HL-60/S4 treated with phorbol 12-myristate 13-acetate at 8.2 ng/mL for 4 days and 3 days (cell line): ENCODE data around the gene TMEM117.
"Not testable (repeated sequence)": the region's sequence is repeated elsewhere in the genome, so short reads cannot be mapped to it uniquely, and the experiment has no call there.

Experiments
- in situ Hi-C: fragments of 300-500 bp; cut with MboI; formaldehyde crosslinking; loops from 2 replicates; pipeline ENCODE4 v1.15.0; 2022; ENCODE audit warnings: low sequenced_read_pairs

The TMEM117 gene

GRCh38 chr12:44369998-44370397, 534.1 kb downstream of the TMEM117 start:
- in situ Hi-C loops = no loop called here

GRCh38 chr12:44370982-44371381, 535.1 kb downstream of the TMEM117 start:
- in situ Hi-C loops = no loop called here

GRCh38 chr12:44372259-44372658, 536.4 kb downstream of the TMEM117 start:
- in situ Hi-C loops = no loop called here

- in situ Hi-C loops = no loop called here
These were observed 539.8 kb downstream of the TMEM117 start for GRCh38 chr12:44375694-44376093.

- in situ Hi-C loops = no loop called here
These were observed 541.7 kb downstream of the TMEM117 start for GRCh38 chr12:44377443-44378187.

- in situ Hi-C loops = not testable (repeated sequence)
These were observed 543.2 kb downstream of the TMEM117 start for GRCh38 chr12:44379113-44379512.

GRCh38 chr12:44379831-44380230, 544.0 kb downstream of the TMEM117 start:
- in situ Hi-C loops = no loop called here

GRCh38 chr12:44380861-44381260, 545.0 kb downstream of the TMEM117 start:
- in situ Hi-C loops = no loop called here

- in situ Hi-C loops = no loop called here
These were observed 545.5 kb downstream of the TMEM117 start for GRCh38 chr12:44381341-44381740.

GRCh38 chr12:44384136-44384535, 548.3 kb downstream of the TMEM117 start:
- in situ Hi-C loops = no loop called here

- in situ Hi-C loops = no loop called here
These were observed 550.1 kb downstream of the TMEM117 start for GRCh38 chr12:44385964-44386363.

- in situ Hi-C loops = no loop called here
These were observed 551.7 kb downstream of the TMEM117 start for GRCh38 chr12:44387581-44387980.

- in situ Hi-C loops = no loop called here
These were observed 553.2 kb downstream of the TMEM117 start for GRCh38 chr12:44389038-44389437.

GRCh38 chr12:44389896-44390295, 554.0 kb downstream of the TMEM117 start:
- in situ Hi-C loops = no loop called here

- in situ Hi-C loops = no loop called here
These were observed 561.8 kb downstream of the TMEM117 start for GRCh38 chr12:44397631-44398030.

GRCh38 chr12:44403185-44403584, 567.3 kb downstream of the TMEM117 start:
- in situ Hi-C loops = no loop called here

- in situ Hi-C loops = no loop called here
These were observed 569.4 kb downstream of the TMEM117 start for GRCh38 chr12:44405297-44405696.

GRCh38 chr12:44422559-44422958, 586.7 kb downstream of the TMEM117 start:
- in situ Hi-C loops = no loop called here

GRCh38 chr12:44428825-44429224, 592.9 kb downstream of the TMEM117 start:
- in situ Hi-C loops = no loop called here

- in situ Hi-C loops = no loop called here
These were observed 595.9 kb downstream of the TMEM117 start for GRCh38 chr12:44431647-44432343.

- in situ Hi-C loops = no loop called here
These were observed 597.8 kb downstream of the TMEM117 start for GRCh38 chr12:44433659-44434058.

GRCh38 chr12:44436756-44437155, 600.9 kb downstream of the TMEM117 start:
- in situ Hi-C loops = no loop called here
